ENCODE measurements around the gene PHETA1. TPM values are rescaled to one million over a fixed set of nuclear protein-coding genes. Genes with fewer than 3 reads are reported as not detected.

Gene PHETA1
- total RNA-seq, 2 experiments from 2014 or later = 1.3 to 1.5 TPM

- Mint-ChIP-seq H3K36me3 (ENCODE audit: low read depth) (no peaks in the 10 kb centered on the region), H3K9me3 (ENCODE audit: low read depth) (no peaks in the 10 kb centered on the region), H3K4me1 (peaks cover 12% of the 10 kb centered on the region), H3K4me3 (no peak overlapping the region), H3K27me3 (peaks cover 10% of the 10 kb centered on the region), H3K27ac (peak overlapping the region; percentile 14)
- DNase-seq (no peak), ATAC-seq (peak; percentile 58)
- ChIA-PET POLR2A (no interaction called here), CTCF (interaction anchor here (1.3 to 1.4 kb wide), 3 partner anchors 37 to 92 kb away, joined by 4 to 5 read pairs (median 5); no protein-coding TSS in a partner anchor)
- intact Hi-C loops (cut with DNase I, micrococcal nuclease) = no loop called here
These were observed 9.0 kb downstream of the PHETA1 start for GRCh38 chr12:111359914-111360276.

GRCh38 chr12:111359231-111359913 is 9.5 kb downstream of the PHETA1 start:
- peaks cover 12% of the 10 kb centered on the region for H3K4me1 Mint-ChIP-seq
- no peak overlapping the region for H3K4me3 Mint-ChIP-seq
- H3K27ac Mint-ChIP-seq = peak overlapping the region; percentile 14
- POLR2A ChIA-PET = no interaction called here
- H3K27me3 Mint-ChIP-seq = peaks cover 10% of the 10 kb centered on the region
- DNase-seq = peak; percentile 80
- no peaks in the 10 kb centered on the region for H3K9me3 Mint-ChIP-seq (ENCODE audit: low read depth)
- H3K36me3 Mint-ChIP-seq (ENCODE audit: low read depth) = no peaks in the 10 kb centered on the region
- intact Hi-C loops (cut with DNase I, micrococcal nuclease) = no loop called here
- CTCF ChIA-PET = interaction anchor here (0.9 to 1.4 kb wide), 4 partner anchors 37 to 472 kb away, joined by 3 to 5 read pairs (median 4); no protein-coding TSS in a partner anchor
- ATAC-seq = peak; percentile 88

GRCh38 chr12:111355201-111355925 is 13.5 kb downstream of the PHETA1 start:
- intact Hi-C loops (cut with DNase I, micrococcal nuclease) = no loop called here
- ChIA-PET POLR2A (no interaction called here), CTCF (interaction anchor here (0.6 kb wide), 1 partner anchor 37 kb away, joined by 6 read pairs; no protein-coding TSS in a partner anchor)
- H3K4me1 Mint-ChIP-seq = peaks cover 12% of the 10 kb centered on the region
- DNase-seq (no peak), ATAC-seq (no peak)
- H3K27ac Mint-ChIP-seq = no peak overlapping the region
- no peaks in the 10 kb centered on the region for H3K9me3 Mint-ChIP-seq (ENCODE audit: low read depth)
- peaks cover 9% of the 10 kb centered on the region for H3K27me3 Mint-ChIP-seq
- no peaks in the 10 kb centered on the region for H3K36me3 Mint-ChIP-seq (ENCODE audit: low read depth)
- no peak overlapping the region for H3K4me3 Mint-ChIP-seq

- Mint-ChIP-seq H3K27ac (no peak overlapping the region), H3K27me3 (peaks cover 2% of the 10 kb centered on the region)
- intact Hi-C loops (cut with DNase I, micrococcal nuclease) = no loop called here
These were observed 14.4 kb downstream of the PHETA1 start for GRCh38 chr12:111354511-111354910.

GRCh38 chr12:111353603-111354295 is 15.1 kb downstream of the PHETA1 start:
- H3K9me3 Mint-ChIP-seq (ENCODE audit: low read depth) = peaks cover 6% of the 10 kb centered on the region
- H3K4me3 Mint-ChIP-seq = no peak overlapping the region
- no peak for DNase-seq
- ChIA-PET POLR2A (no interaction called here), CTCF (interaction anchor here (0.7 to 0.9 kb wide), 2 partner anchors 22 to 218 kb away, joined by 3 read pairs; no protein-coding TSS in a partner anchor)
- intact Hi-C loops (cut with DNase I, micrococcal nuclease) = no loop called here
- no peaks in the 10 kb centered on the region for H3K27me3 Mint-ChIP-seq
- H3K4me1 Mint-ChIP-seq = no peaks in the 10 kb centered on the region
- no peak for ATAC-seq
- H3K36me3 Mint-ChIP-seq (ENCODE audit: low read depth) = no peaks in the 10 kb centered on the region
- no peak overlapping the region for H3K27ac Mint-ChIP-seq

More at GRCh38 chr12:111354511-111354910, 14.4 kb downstream of the PHETA1 start:
- Mint-ChIP-seq H3K9me3 (ENCODE audit: low read depth) (no peaks in the 10 kb centered on the region), H3K36me3 (ENCODE audit: low read depth) (no peaks in the 10 kb centered on the region), H3K4me3 (no peak overlapping the region), H3K4me1 (peaks cover 3% of the 10 kb centered on the region)
- POLR2A ChIA-PET = no interaction called here
- ATAC-seq (no peak), DNase-seq (no peak)
- CTCF ChIA-PET = interaction anchor here (0.9 kb wide), 1 partner anchor 23 kb away, joined by 3 read pairs; no protein-coding TSS in a partner anchor

- no peaks in the 10 kb centered on the region for H3K36me3 Mint-ChIP-seq (ENCODE audit: low read depth)
- DNase-seq = no peak
- H3K27me3 Mint-ChIP-seq = no peaks in the 10 kb centered on the region
- ATAC-seq = no peak
- CTCF ChIA-PET = interaction anchor here (0.7 kb wide), 1 partner anchor 218 kb away, joined by 3 read pairs; no protein-coding TSS in a partner anchor
- H3K27ac Mint-ChIP-seq = no peak overlapping the region
- POLR2A ChIA-PET = no interaction called here
- intact Hi-C loops (cut with DNase I, micrococcal nuclease) = no loop called here
- H3K9me3 Mint-ChIP-seq (ENCODE audit: low read depth) = peaks cover 11% of the 10 kb centered on the region
- no peak overlapping the region for H3K4me3 Mint-ChIP-seq
- H3K4me1 Mint-ChIP-seq = no peaks in the 10 kb centered on the region
These were observed 15.9 kb downstream of the PHETA1 start for GRCh38 chr12:111353026-111353425.

- Mint-ChIP-seq H3K27ac (no peak overlapping the region), H3K4me1 (no peaks in the 10 kb centered on the region), H3K27me3 (no peaks in the 10 kb centered on the region), H3K36me3 (ENCODE audit: low read depth) (no peaks in the 10 kb centered on the region), H3K4me3 (no peak overlapping the region), H3K9me3 (ENCODE audit: low read depth) (peaks cover 13% of the 10 kb centered on the region)
- intact Hi-C loops (cut with DNase I, micrococcal nuclease) = no loop called here
- CTCF ChIA-PET = interaction anchor here (1.2 kb wide), 1 partner anchor 15 kb away, joined by 3 read pairs; no protein-coding TSS in a partner anchor
- no peak for ATAC-seq
- no peak for DNase-seq
- POLR2A ChIA-PET = no interaction called here
These were observed 16.4 kb downstream of the PHETA1 start for GRCh38 chr12:111352296-111352993.

- Mint-ChIP-seq H3K36me3 (ENCODE audit: low read depth) (no peaks in the 10 kb centered on the region), H3K4me3 (no peak overlapping the region), H3K9me3 (ENCODE audit: low read depth) (peaks cover 13% of the 10 kb centered on the region), H3K4me1 (no peaks in the 10 kb centered on the region), H3K27ac (no peak overlapping the region), H3K27me3 (no peaks in the 10 kb centered on the region)
- no peak for ATAC-seq
- ChIA-PET POLR2A (no interaction called here), CTCF (interaction anchor here (1.1 kb wide), 1 partner anchor 34 kb away, joined by 3 read pairs; no protein-coding TSS in a partner anchor)
- DNase-seq = no peak
- intact Hi-C loops (cut with DNase I, micrococcal nuclease) = no loop called here
These were observed 17.9 kb downstream of the PHETA1 start for GRCh38 chr12:111351026-111351425.

- Mint-ChIP-seq H3K4me1 (no peaks in the 10 kb centered on the region), H3K27ac (no peak overlapping the region), H3K36me3 (ENCODE audit: low read depth) (no peaks in the 10 kb centered on the region), H3K27me3 (no peaks in the 10 kb centered on the region), H3K4me3 (no peak overlapping the region), H3K9me3 (ENCODE audit: low read depth) (peaks cover 13% of the 10 kb centered on the region)
- no peak for ATAC-seq
- no peak for DNase-seq
- ChIA-PET POLR2A (no interaction called here), CTCF (no interaction called here)
- intact Hi-C loops (cut with DNase I, micrococcal nuclease) = no loop called here
These were observed 19.0 kb downstream of the PHETA1 start for GRCh38 chr12:111349748-111350520.

GRCh38 chr12:111349101-111349747 is 19.7 kb downstream of the PHETA1 start:
- Mint-ChIP-seq H3K27ac (no peak overlapping the region), H3K9me3 (ENCODE audit: low read depth) (peaks cover 13% of the 10 kb centered on the region), H3K36me3 (ENCODE audit: low read depth) (no peaks in the 10 kb centered on the region), H3K4me3 (no peak overlapping the region), H3K27me3 (no peaks in the 10 kb centered on the region), H3K4me1 (no peaks in the 10 kb centered on the region)
- CTCF ChIA-PET = interaction anchor here (0.6 kb wide), 1 partner anchor 11 kb away, joined by 3 read pairs; no protein-coding TSS in a partner anchor
- no peak for ATAC-seq
- no peak for DNase-seq
- intact Hi-C loops (cut with DNase I, micrococcal nuclease) = no loop called here
- POLR2A ChIA-PET = no interaction called here

Measured in activated CD4-positive, alpha-beta T cell treated with anti-CD3 and anti-CD28 coated beads for 36 hours (primary cell).